ENCODE data around the gene KANK2.

- TF ChIP-seq EZH2 (IDR thresholded peaks at IDR 0.05; ENCODE audit: low read length, missing control alignments), result no peak
- no peak for TF ChIP-seq CTCF (conservative IDR thresholded peaks at IDR 0.05 in 1 of 2, IDR thresholded peaks at IDR 0.05 in 1 of 2; ENCODE audit: low read depth in 1 of 2, low read length in 2 of 2)
Observed at GRCh38 chr19:11236324-11237301, 39.3 kb upstream of the KANK2 start.
